ENCODE measurements around the gene TLE1. TPM values are rescaled to one million over a fixed set of nuclear protein-coding genes. Genes with fewer than 3 reads are reported as not detected.

Gene TLE1
- total and polyA plus RNA-seq, 2 donors (not counting 1 experiment from before 2014, with no cell fraction given): 33.5 to 80.3 TPM

DNA sequence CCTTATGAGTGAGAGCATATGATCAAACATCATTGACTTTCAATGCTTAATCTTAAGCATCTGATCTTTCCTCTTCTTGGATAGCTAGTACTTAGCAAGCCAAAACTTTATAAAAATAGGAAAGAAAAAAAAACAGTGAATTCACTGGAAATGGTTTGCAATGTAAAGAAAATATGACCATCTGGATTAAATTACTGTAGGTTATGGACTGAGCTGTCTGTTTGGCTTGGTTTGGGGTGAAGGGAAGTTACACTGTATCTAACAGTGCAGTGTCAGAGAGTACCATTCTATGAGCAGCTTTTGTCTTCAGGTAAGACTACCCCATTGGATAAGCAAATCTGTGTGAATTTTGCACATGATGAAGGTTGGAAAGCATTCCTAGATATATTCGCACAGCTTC, 151.4 kb downstream of the TLE1 start:
- TF ChIP-seq, protein P1, sequence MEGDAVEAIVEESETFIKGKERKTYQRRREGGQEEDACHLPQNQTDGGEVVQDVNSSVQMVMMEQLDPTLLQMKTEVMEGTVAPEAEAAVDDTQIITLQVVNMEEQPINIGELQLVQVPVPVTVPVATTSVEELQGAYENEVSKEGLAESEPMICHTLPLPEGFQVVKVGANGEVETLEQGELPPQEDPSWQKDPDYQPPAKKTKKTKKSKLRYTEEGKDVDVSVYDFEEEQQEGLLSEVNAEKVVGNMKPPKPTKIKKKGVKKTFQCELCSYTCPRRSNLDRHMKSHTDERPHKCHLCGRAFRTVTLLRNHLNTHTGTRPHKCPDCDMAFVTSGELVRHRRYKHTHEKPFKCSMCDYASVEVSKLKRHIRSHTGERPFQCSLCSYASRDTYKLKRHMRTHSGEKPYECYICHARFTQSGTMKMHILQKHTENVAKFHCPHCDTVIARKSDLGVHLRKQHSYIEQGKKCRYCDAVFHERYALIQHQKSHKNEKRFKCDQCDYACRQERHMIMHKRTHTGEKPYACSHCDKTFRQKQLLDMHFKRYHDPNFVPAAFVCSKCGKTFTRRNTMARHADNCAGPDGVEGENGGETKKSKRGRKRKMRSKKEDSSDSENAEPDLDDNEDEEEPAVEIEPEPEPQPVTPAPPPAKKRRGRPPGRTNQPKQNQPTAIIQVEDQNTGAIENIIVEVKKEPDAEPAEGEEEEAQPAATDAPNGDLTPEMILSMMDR (IDR thresholded peaks at IDR 0.05): no peak
- no peak for TF ChIP-seq EZH2 (IDR thresholded peaks at IDR 0.05; ENCODE audit: borderline replicate concordance, insufficient read depth, low read depth, low read length, poor library complexity, severe bottlenecking)
- POLR2A ChIA-PET: interaction anchor here (0.6 kb wide), 1 partner anchor 145 kb away, joined by 5 read pairs; no protein-coding TSS in a partner anchor
- no peak overlapping the region for H3K4me3 ChIP-seq (ENCODE audit: control extremely low read depth in 1 of 5, extremely low read depth in 1 of 5, insufficient read depth in 1 of 5, low read depth in 2 of 5, low read length in 4 of 5)

DNA sequence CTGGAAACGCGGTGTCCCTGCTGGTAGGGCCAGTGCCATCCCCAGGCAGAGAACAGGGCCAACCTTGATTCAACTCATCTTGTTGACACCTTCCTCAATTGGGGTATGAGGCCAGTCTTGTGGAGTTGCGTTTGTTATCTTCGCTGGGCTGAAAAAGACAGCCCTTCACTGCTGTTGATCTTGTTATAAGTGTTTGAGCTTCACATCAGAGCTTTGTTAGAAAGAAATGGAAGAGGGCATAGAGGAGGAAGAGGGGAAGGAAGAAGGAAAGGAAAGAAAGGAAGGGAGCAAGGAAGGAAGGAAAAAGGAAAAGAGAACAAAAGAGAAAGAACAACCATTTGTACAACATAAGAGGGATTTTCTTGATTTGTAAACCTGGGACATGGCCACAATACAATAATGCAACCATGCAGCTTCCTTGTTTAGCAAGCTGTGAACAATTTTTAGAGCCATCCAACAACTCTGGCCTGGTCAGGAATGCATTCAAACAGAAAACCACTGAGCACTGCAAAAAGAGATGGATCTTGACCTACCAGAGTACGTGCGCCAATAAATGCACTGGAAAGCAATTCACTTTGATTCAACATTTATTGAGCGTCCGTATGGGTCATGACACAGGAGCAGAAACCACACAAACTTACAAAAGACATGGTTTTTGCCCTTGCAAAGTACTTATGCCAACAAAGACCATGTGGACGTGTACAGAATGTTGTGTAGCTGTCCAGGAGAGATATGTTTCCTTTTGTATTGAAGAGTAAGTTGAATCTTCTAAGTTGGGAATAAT, 152.9 kb downstream of the TLE1 start:
- no peaks in the 10 kb centered on the region for H4K20me1 ChIP-seq (ENCODE audit: control insufficient read depth, insufficient read depth, low read length, poor library complexity, severe bottlenecking)
- H3K9ac ChIP-seq (ENCODE audit: low read length): no peak overlapping the region
- Mint-ChIP-seq H3K27me3 (no peaks in the 10 kb centered on the region), H3K4me3 (no peak overlapping the region), H3K9me3 (ENCODE audit: insufficient read depth) (no peaks in the 10 kb centered on the region), H3K4me1 (no peaks in the 10 kb centered on the region), H3K27ac (no peak overlapping the region)
- no peaks in the 10 kb centered on the region for H3K27me3 ChIP-seq (replicated peaks in 1 of 4; ENCODE audit: control extremely low read depth in 1 of 4, control insufficient read depth in 3 of 4, insufficient read depth in 4 of 4, low read length in 3 of 4)
- no peak for DNase-seq
- no peaks in the 10 kb centered on the region for H3K36me3 ChIP-seq (replicated peaks in 1 of 2; ENCODE audit: control extremely low read depth in 1 of 2, control insufficient read depth in 1 of 2, extremely low read depth in 1 of 2, insufficient read depth in 2 of 2, low read length in 1 of 2)
- H3K9me3 ChIP-seq (ENCODE audit: control extremely low read depth in 1 of 3, control insufficient read depth in 2 of 3, insufficient read depth in 1 of 3, low read length in 2 of 3): no peaks in the 10 kb centered on the region
- CTCF ChIA-PET: interaction anchor here (1.2 kb wide), 2 partner anchors 13 to 150 kb away, joined by 3 read pairs; no protein-coding TSS in a partner anchor
- H2AFZ ChIP-seq (ENCODE audit: insufficient read depth, low read depth, low read length, poor library complexity, severe bottlenecking): no peak overlapping the region
- no peak overlapping the region for H3K4me3 ChIP-seq (ENCODE audit: control extremely low read depth in 1 of 5, extremely low read depth in 1 of 5, insufficient read depth in 1 of 5, low read depth in 2 of 5, low read length in 4 of 5)
- no peak overlapping the region for H3K27ac ChIP-seq (ENCODE audit: low read length in 2 of 2)
- no peak overlapping the region for H3K4me2 ChIP-seq (replicated peaks; ENCODE audit: low read depth, low read length, poor library complexity, severe bottlenecking)
- ATAC-seq (ENCODE audit: low read depth): no peak
- intact Hi-C loops (cut with micrococcal nuclease): no loop called here
- POLR2A ChIA-PET: interaction anchor here (0.7 kb wide), 1 partner anchor 14 kb away, joined by 3 read pairs; no protein-coding TSS in a partner anchor
- WGBS (ENCODE audit: insufficient coverage): 95% methylated on average over 7 of the region's 9 CpGs
- no peaks in the 10 kb centered on the region for H3K79me2 ChIP-seq (ENCODE audit: control insufficient read depth, insufficient read depth, low read length)
- no peaks in the 10 kb centered on the region for H3K4me1 ChIP-seq (ENCODE audit: control insufficient read depth in 2 of 2, insufficient read depth in 2 of 2, low read length in 2 of 2)
- TF ChIP-seq EZH2 (IDR thresholded peaks at IDR 0.05; ENCODE audit: borderline replicate concordance, insufficient read depth, low read depth, low read length, poor library complexity, severe bottlenecking): no peak
- TF ChIP-seq, protein P1 (IDR thresholded peaks at IDR 0.05): no peak

More for the DNA sequence above, 151.4 kb downstream of the TLE1 start:
- H3K9me3 ChIP-seq (ENCODE audit: control extremely low read depth in 1 of 3, control insufficient read depth in 2 of 3, insufficient read depth in 1 of 3, low read length in 2 of 3): no peaks in the 10 kb centered on the region
- no CpG with 5 or more reads among the region's 1 CpG for WGBS (ENCODE audit: insufficient coverage)
- Mint-ChIP-seq H3K27ac (no peak overlapping the region), H3K4me3 (no peak overlapping the region), H3K4me1 (no peaks in the 10 kb centered on the region), H3K27me3 (no peaks in the 10 kb centered on the region), H3K9me3 (ENCODE audit: insufficient read depth) (no peaks in the 10 kb centered on the region)
- no peak overlapping the region for H2AFZ ChIP-seq (ENCODE audit: insufficient read depth, low read depth, low read length, poor library complexity, severe bottlenecking)
- no peaks in the 10 kb centered on the region for H3K79me2 ChIP-seq (ENCODE audit: control insufficient read depth, insufficient read depth, low read length)
- no peaks in the 10 kb centered on the region for H4K20me1 ChIP-seq (ENCODE audit: control insufficient read depth, insufficient read depth, low read length, poor library complexity, severe bottlenecking)
- H3K27ac ChIP-seq (ENCODE audit: low read length in 2 of 2): no peak overlapping the region
- H3K36me3 ChIP-seq (replicated peaks in 1 of 2; ENCODE audit: control extremely low read depth in 1 of 2, control insufficient read depth in 1 of 2, extremely low read depth in 1 of 2, insufficient read depth in 2 of 2, low read length in 1 of 2): no peaks in the 10 kb centered on the region
- intact Hi-C loops (cut with micrococcal nuclease): no loop called here
- ATAC-seq (ENCODE audit: low read depth): no peak
- no peaks in the 10 kb centered on the region for H3K4me1 ChIP-seq (ENCODE audit: control insufficient read depth in 2 of 2, insufficient read depth in 2 of 2, low read length in 2 of 2)
- H3K9ac ChIP-seq (ENCODE audit: low read length): no peak overlapping the region
- no peak overlapping the region for H3K4me2 ChIP-seq (replicated peaks; ENCODE audit: low read depth, low read length, poor library complexity, severe bottlenecking)
- no peaks in the 10 kb centered on the region for H3K27me3 ChIP-seq (replicated peaks in 1 of 4; ENCODE audit: control extremely low read depth in 1 of 4, control insufficient read depth in 3 of 4, insufficient read depth in 4 of 4, low read length in 3 of 4)
- DNase-seq: no peak
- CTCF ChIA-PET: interaction anchor here (1.2 to 1.8 kb wide), 2 partner anchors 15 to 149 kb away, joined by 3 to 7 read pairs; no protein-coding TSS in a partner anchor
